ENCODE results near the gene TMEM14A.

DNA sequence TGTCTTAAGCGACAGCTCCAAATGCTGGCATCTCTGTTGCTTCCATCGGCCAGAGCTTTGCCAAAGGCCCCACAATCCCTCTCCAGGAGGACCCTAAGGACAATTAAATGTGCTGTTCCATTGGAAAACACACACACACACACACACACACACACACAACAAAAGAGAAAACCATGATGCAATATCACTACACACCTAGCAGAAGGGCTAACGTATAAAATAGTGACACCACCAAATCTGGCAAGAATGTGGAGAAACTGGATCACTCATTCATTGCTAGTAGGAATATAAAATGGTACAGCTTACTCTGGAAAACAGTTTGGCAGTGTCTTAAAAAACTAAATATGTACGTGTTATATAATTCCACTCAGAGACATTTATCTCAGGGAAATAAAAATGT lies 13.0 kb upstream of the TMEM14A start:
- no peak for TF ChIP-seq CTCF (IDR thresholded peaks at IDR 0.05)
- no peak for TF ChIP-seq POLR2A (IDR thresholded peaks at IDR 0.05)
- TF ChIP-seq EP300 (IDR thresholded peaks at IDR 0.05): no peak
